Transverse colon (tissue), 4 donors: ENCODE results near the gene MEIG1.

ENCODE experiments used
- CTCF ChIP-seq, 5 experiments: fragments of 200-600 bp in 3 of 5; fragments of 450-650 bp in 2 of 5; sonication (generic) in 3 of 5; IDR thresholded peaks; 1 replicate in 2 of 5; 2 replicates in 3 of 5; pipeline ENCODE4 v1.5.1; 2016 to 2017; ENCODE audit warnings: antibody characterized with exemption in 5 of 5, inconsistent platforms in 3 of 5, mild to moderate bottlenecking in 2 of 5, moderate library complexity in 1 of 5
- POLR2A ChIP-seq: fragments of 450-650 bp; IDR thresholded peaks from one replicate; pipeline ENCODE4 v1.6.1; 2016; ENCODE audit warnings: antibody characterized with exemption, mild to moderate bottlenecking, moderate library complexity
- POLR2AphosphoS5 ChIP-seq, 3 donors: sonication (generic); formaldehyde crosslinking; IDR thresholded peaks; one replicate each; pipeline ENCODE4 v1.6.1; 2016; ENCODE audit warnings: antibody characterized with exemption in 3 of 3

- no peak for TF ChIP-seq CTCF (IDR thresholded peaks at IDR 0.05)
- TF ChIP-seq POLR2A, result no peak
- TF ChIP-seq POLR2AphosphoS5 (IDR thresholded peaks at IDR 0.05), result no peak
These were observed 42.6 kb upstream of the MEIG1 start for GRCh38 chr10:14916600-14916999.
